HL-60 (cell line): Measurements from ENCODE around the gene PRRT2.

Source experiments
- CTCF ChIP-seq: IDR thresholded peaks from one replicate; pipeline ENCODE4 v1.5.1; 2011; ENCODE audit warnings: low read length, control low read depth, inconsistent platforms; ENCODE audit not compliant: insufficient read depth
- GABPA ChIP-seq: IDR thresholded peaks from 2 replicates; pipeline ENCODE4 v1.6.1; 2012; ENCODE audit warnings: low read depth
- POLR2AphosphoS5 ChIP-seq: IDR thresholded peaks from 2 replicates; pipeline ENCODE4 v1.6.1; 2012; ENCODE audit warnings: low read depth
- REST ChIP-seq: IDR thresholded peaks from 2 replicates; pipeline ENCODE4 v1.6.1; 2012; ENCODE audit warnings: low read depth; ENCODE audit not compliant: insufficient replicate concordance
- SPI1 ChIP-seq: IDR thresholded peaks from 2 replicates; pipeline ENCODE4 v1.6.1; 2012; ENCODE audit warnings: low read depth, mild to moderate bottlenecking, borderline replicate concordance

- TF ChIP-seq CTCF: no peak
- no peak for TF ChIP-seq REST
- TF ChIP-seq GABPA: no peak
- no peak for TF ChIP-seq POLR2AphosphoS5
- TF ChIP-seq SPI1: no peak
Measured at GRCh38 chr16:29841631-29842030, 29.6 kb downstream of the PRRT2 start.
